IMR-90 (cell line): ENCODE measurements around the gene ADAMTS10. TPM values are rescaled to one million over a fixed set of nuclear protein-coding genes. Genes with fewer than 3 reads are reported as not detected.

Source experiments
- ATAC-seq: fragments of 200-7000 bp; cut with Tn5 transposase; 2 replicates; pipeline ENCODE4 v1.9.1; 2020; ENCODE audit warnings: low read depth, mild to moderate bottlenecking, moderate library complexity
- BruUV-seq: library from RNA; stranded (reverse); fragments of 400-500 nt; replicated peaks from 2 replicates; lab custom pipeline; 2021; lab: Mats Ljungman, UMichigan
- CTCF ChIA-PET: fragments of 300-600 bp; formaldehyde crosslinking; extraction: SDS; loops from one replicate; lab custom pipeline; 2021; ENCODE audit warnings: antibody characterized with exemption; lab: Yijun Ruan, JAX
- POLR2A ChIA-PET: fragments of 300-600 bp; sonication (Branson Sonifier 250); formaldehyde crosslinking; loops from one replicate; lab custom pipeline; 2022; ENCODE audit warnings: antibody characterized with exemption; ENCODE audit not compliant: unreplicated experiment; lab: Charles Lee
- DNase-seq: peaks from one replicate; pipeline ENCODE4 v3.0.0; 2013
- H2AFZ ChIP-seq: replicated peaks from 2 replicates; pipeline ENCODE3; 2013; ENCODE audit warnings: low read length, mild to moderate bottlenecking; ENCODE audit not compliant: poor library complexity
- H2AK5ac ChIP-seq: 2 replicates; pipeline ENCODE4 v1.6.1; 2013; ENCODE audit warnings: low read depth, low read length, inconsistent platforms
- H2AK9ac ChIP-seq: replicated peaks from 2 replicates; pipeline ENCODE3; 2013; ENCODE audit warnings: mild to moderate bottlenecking, low read depth, low read length, moderate library complexity; ENCODE audit not compliant: poor library complexity
- H2BK120ac ChIP-seq: 2 replicates; pipeline ENCODE4 v1.6.1; 2013; ENCODE audit warnings: low read depth, low read length, inconsistent platforms
- H2BK15ac ChIP-seq: 3 replicates; pipeline ENCODE4 v1.6.1; 2013; ENCODE audit warnings: low read depth, low read length, inconsistent platforms
- H2BK20ac ChIP-seq: 2 replicates; pipeline ENCODE4 v1.6.1; 2013; ENCODE audit warnings: low read depth, mild to moderate bottlenecking, inconsistent platforms, low read length, moderate library complexity
- H2BK5ac ChIP-seq: 2 replicates; pipeline ENCODE4 v1.6.1; 2013; ENCODE audit warnings: mild to moderate bottlenecking, low read depth, low read length, inconsistent platforms; ENCODE audit not compliant: poor library complexity, severe bottlenecking
- H3K14ac ChIP-seq: replicated peaks from 2 replicates; pipeline ENCODE4 v1.6.1; 2013; ENCODE audit warnings: low read depth, low read length, inconsistent platforms
- H3K18ac ChIP-seq: 2 replicates; pipeline ENCODE4 v1.6.1; 2013; ENCODE audit warnings: low read depth, low read length, control low read depth
- H3K23ac ChIP-seq: 2 replicates; pipeline ENCODE4 v1.6.1; 2013; ENCODE audit warnings: low read depth, low read length, inconsistent platforms
- H3K27ac ChIP-seq: 2 replicates; pipeline ENCODE4 v1.5.1; 2013; ENCODE audit warnings: mild to moderate bottlenecking, control low read depth, low read length; ENCODE audit not compliant: insufficient read depth
- H3K27me3 ChIP-seq: 2 replicates; pipeline ENCODE4 v1.6.1; 2013; ENCODE audit warnings: low read length; ENCODE audit not compliant: control insufficient read depth, insufficient read depth
- H3K36me3 ChIP-seq: 2 replicates; pipeline ENCODE4 v1.6.1; 2013; ENCODE audit warnings: low read length, mixed read lengths; ENCODE audit not compliant: control insufficient read depth, insufficient read depth
- H3K4ac ChIP-seq: 2 replicates; pipeline ENCODE4 v1.6.1; 2013; ENCODE audit warnings: low read depth, low read length, inconsistent platforms
- H3K4me1 ChIP-seq: 2 replicates; pipeline ENCODE4 v1.6.1; 2013; ENCODE audit warnings: low read length, mixed read lengths; ENCODE audit not compliant: control insufficient read depth, insufficient read depth
- H3K4me2 ChIP-seq: 2 replicates; pipeline ENCODE4 v1.6.1; 2013; ENCODE audit warnings: low read depth, mild to moderate bottlenecking, control low read depth, low read length, moderate library complexity
- H3K4me3 ChIP-seq: 2 replicates; pipeline ENCODE4 v1.5.1; 2013; ENCODE audit warnings: low read depth, mild to moderate bottlenecking, control low read depth, low read length, moderate library complexity; ENCODE audit not compliant: insufficient read depth
- H3K56ac ChIP-seq: 2 replicates; pipeline ENCODE4 v1.6.1; 2013; ENCODE audit warnings: low read length, inconsistent platforms; ENCODE audit not compliant: insufficient read depth; ENCODE audit errors: extremely low read depth
- H3K79me1 ChIP-seq, 2 experiments: 2 replicates each; pipeline ENCODE4 v1.6.1; 2013; ENCODE audit warnings: low read length in 2 of 2, inconsistent platforms in 1 of 2, low read depth in 1 of 2
- H3K9ac ChIP-seq: 2 replicates; pipeline ENCODE4 v1.6.1; 2013; ENCODE audit warnings: low read depth, low read length, control low read depth
- H3K9me1 ChIP-seq: 2 replicates; pipeline ENCODE4 v1.6.1; 2013; ENCODE audit warnings: low read length, inconsistent platforms; ENCODE audit not compliant: insufficient read depth
- H3K9me3 ChIP-seq: 2 replicates; pipeline ENCODE4 v1.6.1; 2013; ENCODE audit warnings: low read length; ENCODE audit not compliant: control insufficient read depth, insufficient read depth
- H4K20me1 ChIP-seq: 2 replicates; pipeline ENCODE4 v1.6.1; 2013; ENCODE audit warnings: low read length, inconsistent platforms; ENCODE audit not compliant: insufficient read depth
- H4K5ac ChIP-seq: 2 replicates; pipeline ENCODE4 v1.6.1; 2013; ENCODE audit warnings: mild to moderate bottlenecking, low read depth, low read length, control low read depth
- H4K8ac ChIP-seq, 2 experiments: 2 replicates each; pipeline ENCODE4 v1.6.1; 2013; ENCODE audit warnings: low read depth in 2 of 2, low read length in 2 of 2, control low read depth in 1 of 2, inconsistent platforms in 1 of 2
- H4K91ac ChIP-seq: 2 replicates; pipeline ENCODE4 v1.6.1; 2013; ENCODE audit warnings: low read depth, low read length, inconsistent platforms; ENCODE audit not compliant: insufficient read depth
- BHLHE40 ChIP-seq: fragments of 150-350 bp; IDR thresholded peaks from 2 replicates; pipeline ENCODE4 v1.6.1; 2016; ENCODE audit warnings: mild to moderate bottlenecking, low read depth, low read length
- MXI1 ChIP-seq: IDR thresholded peaks from 2 replicates; pipeline ENCODE4 v1.6.1; 2012; ENCODE audit warnings: low read depth, mild to moderate bottlenecking, low read length, moderate library complexity, borderline replicate concordance
- SMC3 ChIP-seq: fragments of 150-350 bp; IDR thresholded peaks from 2 replicates; pipeline ENCODE4 v1.6.1; 2016; ENCODE audit warnings: low read depth, mild to moderate bottlenecking, antibody characterized with exemption, low read length, moderate library complexity
- WGBS, 2 experiments: methylation state at CpG; one replicate each; pipeline versions ENCODE4 v1.1.5 to v1.1.7; 2013; ENCODE audit warnings: missing lambda C conversion rate in 2 of 2; ENCODE audit not compliant: insufficient read length in 1 of 2; ENCODE audit errors: extremely low coverage in 2 of 2; 5-methylcytosine and 5-hydroxymethylcytosine counted together
- dilution Hi-C: fragments of 300-500 bp; cut with HindIII; formaldehyde crosslinking; loops from one replicate; pipeline ENCODE4 v1.14.3; 2018; ENCODE audit warnings: low sequenced_read_pairs; ENCODE audit not compliant: unreplicated experiment
- in situ Hi-C: fragments of 300-500 bp; cut with MboI; formaldehyde crosslinking; loops from 3 replicates; pipeline ENCODE4 v1.14.3; 2019; ENCODE audit warnings: low sequenced_read_pairs, inconsistent platforms, mixed read lengths
- intact Hi-C: fragments of 100-400 bp; cut with micrococcal nuclease; formaldehyde crosslinking; loops from 2 replicates; pipeline ENCODE4 v1.10.0; 2022
- polyA plus RNA-seq, 3 experiments: library from polyadenylated mRNA; depleted of rRNA; stranded (reverse); fragments of >200 nt; gene quantifications; 2 replicates each; pipeline ENCODE4 v1.2.3, GENCODE V29; 2012; ENCODE audit warnings: low replicate concordance in 1 of 3
- total RNA-seq: library from RNA; depleted of rRNA; stranded (reverse); fragments of >200 nt; gene quantifications from 2 replicates; pipeline ENCODE4 v1.2.3, GENCODE V29; 2012
- TF ChIP-seq, protein P1 (sequence below): conservative IDR thresholded peaks from 2 replicates; pipeline ENCODE4 v1.5.1; 2012; ENCODE audit warnings: mild to moderate bottlenecking, low read depth, low read length, improper control_type of control experiment

ADAMTS10 gene
- total and polyA plus RNA-seq, 2 of the 4 experiments (the other 2 are of a cell fraction): 3.4 to 11.5 TPM

DNA sequence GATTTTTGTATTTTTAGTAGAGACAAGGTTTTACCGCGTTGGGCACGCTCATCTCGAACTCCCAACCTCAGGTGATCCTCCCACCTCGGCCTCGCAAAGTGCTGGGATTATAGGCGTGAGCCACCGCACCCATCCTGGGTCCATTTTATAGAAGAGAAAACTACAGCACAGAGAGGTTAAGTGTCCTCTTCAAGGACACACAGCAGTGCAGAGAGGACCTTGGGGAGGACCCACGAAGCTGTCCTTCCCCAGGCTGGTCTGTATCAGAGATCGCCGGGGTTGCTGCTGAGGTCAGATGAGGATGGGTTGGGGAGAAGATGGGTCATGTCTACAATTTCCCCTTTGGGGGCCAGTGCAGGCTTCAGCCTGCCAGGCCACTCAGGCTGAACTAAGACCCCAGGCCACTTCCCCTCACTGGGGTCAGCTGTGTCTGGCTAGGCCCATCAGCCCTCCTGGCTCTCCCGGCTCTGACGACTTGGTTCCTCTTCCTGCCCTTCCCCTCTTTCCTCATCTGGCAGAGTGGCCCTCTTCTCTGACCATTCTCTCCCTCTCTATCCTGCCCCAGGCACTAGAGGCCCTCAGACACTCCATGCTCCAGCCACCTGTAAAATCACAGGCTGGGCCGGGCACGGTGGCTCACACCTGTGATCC, 42.9 kb downstream of the ADAMTS10 start (continued):
- no peak for TF ChIP-seq SMC3

DNA sequence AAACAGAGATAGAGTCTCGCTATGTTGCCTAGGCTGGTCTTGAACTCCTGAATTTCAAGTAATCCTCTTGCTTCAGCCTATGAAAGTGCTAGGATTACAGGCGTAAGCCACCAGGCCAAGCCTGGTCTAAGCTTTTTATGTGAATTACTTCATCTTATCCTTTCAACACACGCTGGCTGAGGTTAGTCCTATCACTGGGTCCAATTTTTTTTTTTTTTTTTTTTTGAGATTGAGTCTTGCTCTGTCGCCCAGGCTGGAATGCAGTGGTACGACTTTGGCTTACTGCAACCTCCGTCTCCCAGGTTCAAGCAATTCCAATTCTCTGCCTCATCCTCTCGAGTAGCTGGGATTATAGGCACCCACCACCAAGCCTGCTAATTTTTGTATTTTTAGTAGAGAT, 43.7 kb downstream of the ADAMTS10 start:
- no peak overlapping the region for H3K4me3 ChIP-seq
- H2BK120ac ChIP-seq: no peak overlapping the region
- H2AK5ac ChIP-seq: no peak overlapping the region
- in situ Hi-C loops: no loop called here
- H3K23ac ChIP-seq: no peak overlapping the region
- H3K36me3 ChIP-seq: no peaks in the 10 kb centered on the region
- 100% methylated on average over 1 of the region's 7 CpGs; no CpG with 5 or more reads in 1 of the 2 experiments for WGBS, 2 experiments
- POLR2A ChIA-PET: interaction anchor here (0.6 kb wide), 1 partner anchor 41 kb away, joined by 7 read pairs; no protein-coding TSS in a partner anchor
- H3K27ac ChIP-seq: no peak overlapping the region
- no TSS peak for BruUV-seq
- TF ChIP-seq BHLHE40: no peak
- TF ChIP-seq MXI1: no peak
- TF ChIP-seq, protein P1, sequence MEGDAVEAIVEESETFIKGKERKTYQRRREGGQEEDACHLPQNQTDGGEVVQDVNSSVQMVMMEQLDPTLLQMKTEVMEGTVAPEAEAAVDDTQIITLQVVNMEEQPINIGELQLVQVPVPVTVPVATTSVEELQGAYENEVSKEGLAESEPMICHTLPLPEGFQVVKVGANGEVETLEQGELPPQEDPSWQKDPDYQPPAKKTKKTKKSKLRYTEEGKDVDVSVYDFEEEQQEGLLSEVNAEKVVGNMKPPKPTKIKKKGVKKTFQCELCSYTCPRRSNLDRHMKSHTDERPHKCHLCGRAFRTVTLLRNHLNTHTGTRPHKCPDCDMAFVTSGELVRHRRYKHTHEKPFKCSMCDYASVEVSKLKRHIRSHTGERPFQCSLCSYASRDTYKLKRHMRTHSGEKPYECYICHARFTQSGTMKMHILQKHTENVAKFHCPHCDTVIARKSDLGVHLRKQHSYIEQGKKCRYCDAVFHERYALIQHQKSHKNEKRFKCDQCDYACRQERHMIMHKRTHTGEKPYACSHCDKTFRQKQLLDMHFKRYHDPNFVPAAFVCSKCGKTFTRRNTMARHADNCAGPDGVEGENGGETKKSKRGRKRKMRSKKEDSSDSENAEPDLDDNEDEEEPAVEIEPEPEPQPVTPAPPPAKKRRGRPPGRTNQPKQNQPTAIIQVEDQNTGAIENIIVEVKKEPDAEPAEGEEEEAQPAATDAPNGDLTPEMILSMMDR: no peak
- H4K91ac ChIP-seq: no peak overlapping the region
- CTCF ChIA-PET: interaction anchor here (1.9 kb wide), 1 partner anchor 14 kb away, joined by 4 read pairs; no protein-coding TSS in a partner anchor
- H3K79me1 ChIP-seq: peaks cover 0 to 15% of the 10 kb centered on the region in 2 experiments; a peak in 2 of 4 replicates
- H3K9me1 ChIP-seq: peaks cover 24% of the 10 kb centered on the region
- dilution Hi-C loops: no loop called here
- no peak overlapping the region for H3K14ac ChIP-seq
- ATAC-seq: no peak
- no peak overlapping the region for H3K56ac ChIP-seq
- H3K4me1 ChIP-seq: peaks cover 12% of the 10 kb centered on the region
- H2AK9ac ChIP-seq: no peak overlapping the region
- no peaks in the 10 kb centered on the region for H3K27me3 ChIP-seq
- no peak overlapping the region for H2AFZ ChIP-seq
- no peak overlapping the region for H3K18ac ChIP-seq
- H2BK20ac ChIP-seq: no peak overlapping the region
- H3K9ac ChIP-seq: no peak overlapping the region
- H3K4me2 ChIP-seq: no peak overlapping the region
- no peaks in the 10 kb centered on the region for H4K20me1 ChIP-seq
- no peak overlapping the region for H2BK5ac ChIP-seq
- no peak overlapping the region for H4K8ac ChIP-seq
- no peak overlapping the region for H3K4ac ChIP-seq
- DNase-seq: no peak
- H2BK15ac ChIP-seq: no peak overlapping the region
- intact Hi-C loops: loop anchor here (5.0 kb wide), 1 partner anchor 95 kb away; no protein-coding TSS in a partner anchor
- no peak overlapping the region for H4K5ac ChIP-seq
- H3K9me3 ChIP-seq: no peaks in the 10 kb centered on the region
